Fibroblast of the aortic adventitia (primary cell): Measurements from ENCODE around the gene HRH2. TPM values are rescaled to one million over a fixed set of nuclear protein-coding genes. Genes with fewer than 3 reads are reported as not detected.

Source experiments
- DNase-seq: peaks from one replicate; pipeline ENCODE4 v3.0.0-alpha.2; 2010; ENCODE audit warnings: low read depth
- H3K4me3 ChIP-seq: 2 replicates; pipeline ENCODE4 v1.5.1; 2011; ENCODE audit warnings: low read depth, mild to moderate bottlenecking, control low read depth, low read length, moderate library complexity
- CTCF ChIP-seq: IDR thresholded peaks from 2 replicates; pipeline ENCODE4 v1.5.1; 2011; ENCODE audit warnings: mild to moderate bottlenecking, low read length, control low read depth, inconsistent platforms; ENCODE audit not compliant: insufficient read depth
- total RNA-seq: library from RNA; depleted of rRNA; stranded (reverse); fragments of >200 nt; gene quantifications from 2 replicates; pipeline ENCODE4 v1.2.3, GENCODE V29; 2012; ENCODE audit warnings: low replicate concordance

The HRH2 gene
- total RNA-seq, 1 donor: under 0.01 TPM

- TF ChIP-seq CTCF: no peak
- DNase-seq: no peak
- H3K4me3 ChIP-seq: no peak overlapping the region
Measured at GRCh38 chr5:175692996-175693710, 35.3 kb downstream of the HRH2 start.

- no peak overlapping the region for H3K4me3 ChIP-seq
- DNase-seq: no peak
- no peak for TF ChIP-seq CTCF
Measured at GRCh38 chr5:175693741-175694140, 35.9 kb downstream of the HRH2 start.

DNA sequence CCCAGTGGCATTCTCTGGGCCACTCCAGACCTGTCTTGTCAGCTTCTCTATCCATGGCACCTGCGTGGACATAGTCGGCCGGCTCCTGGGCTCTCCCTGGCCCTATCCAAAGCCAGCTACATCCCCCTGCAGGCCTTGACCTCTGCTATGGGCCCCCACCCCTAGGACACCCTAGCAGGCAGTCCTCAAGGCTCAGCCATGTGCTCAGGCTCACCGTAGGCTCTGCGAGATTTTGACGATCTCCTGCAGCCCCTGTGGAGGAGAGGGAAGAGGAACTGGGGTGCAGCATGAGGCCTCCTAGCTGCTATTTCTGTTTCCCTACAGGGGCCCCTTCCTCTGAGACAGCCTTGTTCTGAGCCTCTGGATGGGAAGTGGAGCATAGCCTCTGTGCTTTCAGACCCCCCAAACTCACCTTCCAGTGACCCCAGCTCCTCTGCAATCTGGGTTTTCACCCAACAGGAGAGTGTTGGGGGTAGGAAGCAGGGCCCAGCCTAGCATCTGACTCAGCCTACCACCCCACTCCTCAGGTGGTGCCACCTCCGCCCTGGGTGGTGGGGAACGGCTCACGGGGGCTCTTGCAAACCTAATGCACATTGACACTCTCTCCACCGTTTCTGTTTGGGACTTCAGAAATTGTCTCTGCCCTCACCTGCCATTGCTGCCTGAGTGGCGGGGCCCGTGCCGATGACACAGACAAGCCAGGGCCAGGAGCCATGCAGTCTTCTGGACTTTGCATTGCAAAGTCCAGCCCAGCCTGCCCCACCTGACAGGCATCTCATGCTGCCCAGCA, 36.7 kb downstream of the HRH2 start:
- no peak for TF ChIP-seq CTCF
- no peak overlapping the region for H3K4me3 ChIP-seq
- DNase-seq: no peak

DNA sequence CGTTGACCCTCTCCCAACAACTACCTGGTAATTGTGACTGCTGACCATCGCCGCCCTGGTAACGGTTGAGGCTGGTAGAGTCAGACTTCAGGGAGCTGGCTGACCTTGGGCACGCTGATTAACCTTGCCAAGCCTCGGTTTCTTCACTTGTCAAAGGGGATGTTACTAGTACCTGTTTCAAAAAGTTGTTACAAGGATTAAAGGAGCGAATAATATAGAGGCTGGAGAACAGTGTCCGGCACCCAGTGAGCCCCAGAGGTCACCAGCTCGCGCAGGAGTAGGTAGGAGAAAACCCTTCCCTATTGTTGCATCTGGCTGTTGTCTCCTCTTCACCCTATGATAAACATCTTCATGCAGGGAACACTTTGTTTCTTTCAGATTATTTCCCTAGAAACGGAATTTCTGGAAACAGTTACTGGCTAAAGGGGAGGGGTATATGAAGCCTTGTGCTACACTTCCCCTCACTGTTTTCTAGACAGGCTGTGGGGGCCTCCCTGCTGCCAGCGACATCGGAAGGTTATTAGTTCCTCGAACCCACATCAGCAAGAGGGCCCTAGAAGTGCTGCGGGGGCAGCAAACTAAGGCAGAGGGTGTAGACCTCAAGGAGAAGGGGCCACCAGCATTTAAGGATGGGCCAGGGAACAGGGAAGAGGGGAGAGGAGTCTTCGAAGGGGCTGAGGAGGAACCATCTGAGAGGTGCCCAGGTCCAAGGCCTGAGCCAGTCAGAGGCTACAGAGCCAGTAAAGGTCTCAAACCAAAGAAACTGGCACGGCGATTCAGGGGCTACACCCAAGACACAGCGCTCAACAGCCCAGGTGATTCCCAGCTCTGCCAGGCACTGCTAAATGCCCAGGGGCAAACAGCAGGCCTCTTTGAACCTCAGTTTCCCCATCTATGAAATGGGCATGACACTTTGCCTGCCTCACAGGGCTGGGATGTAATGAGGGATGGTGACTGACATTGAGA, 37.6 kb downstream of the HRH2 start:
- no peak overlapping the region for H3K4me3 ChIP-seq
- DNase-seq: no peak
- no peak for TF ChIP-seq CTCF

DNA sequence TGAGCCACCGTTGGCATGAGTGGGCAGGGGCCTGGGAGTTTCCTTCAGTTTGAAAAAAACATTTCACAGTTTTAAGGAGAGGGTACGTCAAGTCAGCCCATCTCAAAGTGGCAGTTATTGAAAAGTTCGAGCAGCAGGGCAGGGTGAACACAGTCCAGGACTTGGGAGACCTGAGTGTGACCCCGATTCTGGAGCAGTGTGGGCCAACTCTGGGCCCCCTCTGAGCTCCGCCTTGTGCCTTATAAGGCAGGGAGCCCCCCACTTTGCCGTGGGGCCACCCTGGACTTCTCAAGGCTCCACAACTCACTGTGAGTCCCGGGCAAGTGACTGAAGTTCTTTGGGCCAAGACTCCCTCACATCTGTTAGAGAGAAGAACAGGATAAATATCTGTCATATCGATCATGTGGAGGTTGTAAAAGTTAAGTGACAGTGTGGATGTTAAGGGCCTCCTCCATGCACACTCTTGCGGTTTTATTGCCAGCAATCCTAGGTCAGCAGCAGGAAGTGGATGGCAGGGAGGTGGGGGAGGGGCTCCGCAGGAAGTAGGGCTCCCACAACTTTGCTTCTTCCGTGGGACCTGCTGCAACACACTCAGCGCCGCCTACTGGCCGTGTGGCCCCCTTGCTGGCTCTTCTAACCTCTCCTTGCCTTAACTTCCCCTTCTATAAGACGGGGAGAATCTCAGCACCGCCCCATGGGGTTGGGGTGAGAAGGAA, 38.4 kb downstream of the HRH2 start:
- TF ChIP-seq CTCF: no peak
- no peak overlapping the region for H3K4me3 ChIP-seq
- DNase-seq: no peak

- no peak for DNase-seq
- no peak overlapping the region for H3K4me3 ChIP-seq
- no peak for TF ChIP-seq CTCF
Measured at GRCh38 chr5:175696855-175697198, 39.0 kb downstream of the HRH2 start.
